ENCODE measurements around the gene UBXN4.
"Not testable (repeated sequence)": the region's sequence is repeated elsewhere in the genome, so short reads cannot be mapped to it uniquely, and the experiment has no call there.

Gene UBXN4

DNA sequence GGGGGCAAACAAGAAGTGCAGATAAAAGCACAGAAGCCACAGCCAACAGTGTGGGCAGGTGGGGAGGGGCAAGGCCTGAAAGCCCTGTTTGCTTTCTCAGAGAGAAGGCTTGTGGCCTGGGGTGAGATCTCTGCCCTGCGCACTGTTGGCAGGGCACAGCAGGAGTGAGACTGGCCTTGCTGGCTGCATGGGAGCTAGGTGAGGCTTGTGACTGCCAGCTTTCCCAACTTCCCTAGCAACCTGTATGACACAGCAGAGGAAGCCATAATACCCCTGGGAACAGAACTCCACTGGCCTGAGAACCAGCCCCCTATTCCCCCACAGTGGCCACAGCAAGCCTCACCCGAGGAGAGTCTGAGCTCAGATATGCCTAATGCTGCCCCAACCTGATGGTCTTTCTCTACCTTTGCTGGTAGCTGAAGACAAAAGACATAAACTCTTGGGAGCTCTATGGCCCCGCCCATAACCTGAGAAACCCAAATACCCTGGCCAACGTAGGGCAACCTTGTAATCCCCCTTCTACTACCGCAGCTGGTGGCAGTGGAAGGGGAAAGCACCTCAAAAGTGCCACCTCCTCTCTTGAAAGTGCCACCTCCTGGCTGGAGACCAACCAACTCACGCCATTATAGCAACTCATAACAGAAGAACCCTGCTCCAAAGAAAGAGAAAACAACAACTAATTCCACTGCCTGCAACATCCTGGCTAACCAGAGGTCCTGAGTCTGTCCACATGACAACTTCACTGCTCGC lies 50.9 kb downstream of the UBXN4 start:
- Histone ChIP-seq H3K79me2 (no peaks in the 10 kb centered on the region), H3K9me3 (ENCODE audit: control insufficient read depth, low read length) (no peaks in the 10 kb centered on the region), H3K9ac (no peak overlapping the region), H3K27ac (no peak overlapping the region), H3K4me2 (ENCODE audit: low read length) (no peak overlapping the region), H2AFZ (no peak overlapping the region), H3K36me3 (ENCODE audit: control insufficient read depth, insufficient read depth, low read length) (no peaks in the 10 kb centered on the region), H3K4me3 (ENCODE audit: low read depth, low read length) (no peak overlapping the region), H3K4me1 (peaks cover 4% of the 10 kb centered on the region), H3K27me3 (ENCODE audit: control insufficient read depth, insufficient read depth, low read length) (no peaks in the 10 kb centered on the region)
- TF ChIP-seq, protein P1, sequence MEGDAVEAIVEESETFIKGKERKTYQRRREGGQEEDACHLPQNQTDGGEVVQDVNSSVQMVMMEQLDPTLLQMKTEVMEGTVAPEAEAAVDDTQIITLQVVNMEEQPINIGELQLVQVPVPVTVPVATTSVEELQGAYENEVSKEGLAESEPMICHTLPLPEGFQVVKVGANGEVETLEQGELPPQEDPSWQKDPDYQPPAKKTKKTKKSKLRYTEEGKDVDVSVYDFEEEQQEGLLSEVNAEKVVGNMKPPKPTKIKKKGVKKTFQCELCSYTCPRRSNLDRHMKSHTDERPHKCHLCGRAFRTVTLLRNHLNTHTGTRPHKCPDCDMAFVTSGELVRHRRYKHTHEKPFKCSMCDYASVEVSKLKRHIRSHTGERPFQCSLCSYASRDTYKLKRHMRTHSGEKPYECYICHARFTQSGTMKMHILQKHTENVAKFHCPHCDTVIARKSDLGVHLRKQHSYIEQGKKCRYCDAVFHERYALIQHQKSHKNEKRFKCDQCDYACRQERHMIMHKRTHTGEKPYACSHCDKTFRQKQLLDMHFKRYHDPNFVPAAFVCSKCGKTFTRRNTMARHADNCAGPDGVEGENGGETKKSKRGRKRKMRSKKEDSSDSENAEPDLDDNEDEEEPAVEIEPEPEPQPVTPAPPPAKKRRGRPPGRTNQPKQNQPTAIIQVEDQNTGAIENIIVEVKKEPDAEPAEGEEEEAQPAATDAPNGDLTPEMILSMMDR (IDR thresholded peaks at IDR 0.05) = no peak

DNA sequence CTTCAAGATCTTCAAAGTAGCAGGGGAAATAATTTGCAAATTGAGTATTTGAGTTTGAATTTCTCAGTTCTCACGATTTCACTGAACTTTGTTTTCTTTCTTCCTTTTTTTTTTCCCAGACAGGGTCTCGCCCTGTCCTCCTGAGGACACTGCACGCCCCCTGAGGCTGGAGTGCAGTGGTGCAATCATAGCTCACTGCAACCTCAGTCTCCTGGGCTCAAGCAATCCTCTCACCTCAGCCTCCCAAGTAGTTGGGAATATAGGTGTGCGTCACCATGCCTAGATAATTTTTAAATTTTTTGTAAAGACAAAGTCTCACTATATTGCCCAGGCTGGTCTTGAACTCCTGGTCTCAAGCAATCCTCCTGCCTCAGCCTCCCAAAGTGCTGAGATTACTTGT lies 54.0 kb downstream of the UBXN4 start:
- not testable (repeated sequence) for H3K4me2 ChIP-seq (ENCODE audit: low read length); H3K79me2 ChIP-seq; H3K9me3 ChIP-seq (ENCODE audit: control insufficient read depth, low read length); H3K4me3 ChIP-seq (ENCODE audit: low read depth, low read length); H3K4me1 ChIP-seq; H2AFZ ChIP-seq; H3K36me3 ChIP-seq (ENCODE audit: control insufficient read depth, insufficient read depth, low read length); H3K9ac ChIP-seq; H3K27me3 ChIP-seq (ENCODE audit: control insufficient read depth, insufficient read depth, low read length); H3K27ac ChIP-seq

DNA sequence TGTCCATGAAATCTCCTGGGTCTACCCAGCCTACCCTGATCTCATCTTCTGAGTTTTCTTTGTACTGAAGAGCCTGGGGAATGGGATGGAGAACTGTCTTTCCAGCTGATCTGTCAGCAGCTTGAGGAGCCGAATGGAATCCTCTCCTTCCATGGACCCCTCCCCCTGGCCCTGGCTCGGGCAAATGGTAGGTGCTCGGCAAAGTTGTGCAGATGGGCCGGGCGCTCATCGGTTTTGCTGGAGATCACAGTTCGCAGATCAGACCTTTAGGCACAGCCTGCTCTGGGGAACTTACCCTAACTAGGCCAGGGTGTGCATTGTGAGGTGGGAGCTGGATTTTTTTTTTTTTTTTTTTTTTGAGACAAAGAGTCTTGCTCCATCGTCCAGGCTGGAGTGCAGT lies 55.0 kb downstream of the UBXN4 start:
- no peaks in the 10 kb centered on the region for H3K79me2 ChIP-seq
- no peaks in the 10 kb centered on the region for H3K9me3 ChIP-seq (ENCODE audit: control insufficient read depth, low read length)
- peaks cover under 1% of the 10 kb centered on the region for H3K4me1 ChIP-seq
- H2AFZ ChIP-seq = no peak overlapping the region
- H3K4me3 ChIP-seq (ENCODE audit: low read depth, low read length) = no peak overlapping the region
- no peak overlapping the region for H3K4me2 ChIP-seq (ENCODE audit: low read length)
- H3K27ac ChIP-seq = no peak overlapping the region
- H3K27me3 ChIP-seq (ENCODE audit: control insufficient read depth, insufficient read depth, low read length) = no peaks in the 10 kb centered on the region
- no peaks in the 10 kb centered on the region for H3K36me3 ChIP-seq (ENCODE audit: control insufficient read depth, insufficient read depth, low read length)
- TF ChIP-seq, protein P1 (IDR thresholded peaks at IDR 0.05) = no peak
- H3K9ac ChIP-seq = no peak overlapping the region

DNA sequence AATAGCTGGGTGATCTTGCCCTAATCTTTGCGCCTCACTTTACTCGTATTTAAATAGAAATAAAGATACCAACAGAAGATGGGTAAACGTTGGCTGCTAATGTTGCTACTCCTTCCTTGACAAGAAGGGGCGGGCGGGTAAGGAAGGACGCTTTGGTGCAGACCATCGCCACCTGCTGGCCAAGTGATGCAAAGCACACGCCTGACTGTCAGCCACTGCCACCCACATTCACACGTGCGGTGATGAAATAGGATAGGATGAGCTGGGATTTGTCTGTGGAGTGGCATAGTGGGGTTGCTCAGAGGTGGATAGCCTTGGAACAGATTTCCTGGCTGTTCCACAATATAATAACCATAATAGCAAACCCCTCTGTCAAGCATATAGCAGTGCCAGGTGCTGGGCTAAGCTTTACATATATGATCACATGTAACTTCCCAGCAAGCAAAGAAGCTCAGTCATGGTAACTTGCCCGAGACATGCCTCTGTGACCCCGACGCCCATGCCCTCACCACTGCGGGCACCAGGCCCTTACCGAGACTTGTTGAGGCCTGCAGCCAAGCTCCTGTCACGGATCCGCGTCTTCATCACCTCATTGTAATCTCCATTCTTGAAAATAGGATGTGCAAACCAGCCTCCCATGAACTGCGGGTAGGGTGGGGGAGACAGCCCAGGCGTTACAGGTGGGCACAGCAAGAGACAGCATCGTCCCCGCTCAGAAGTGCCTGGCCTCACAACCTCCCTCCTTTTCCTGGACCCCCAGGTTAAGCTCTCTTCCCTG lies 56.0 kb downstream of the UBXN4 start:
- Histone ChIP-seq H2AFZ (peak overlapping the region; percentile 9), H3K4me3 (ENCODE audit: low read depth, low read length) (no peak overlapping the region), H3K9ac (no peak overlapping the region), H3K4me1 (no peaks in the 10 kb centered on the region), H3K4me2 (ENCODE audit: low read length) (no peak overlapping the region), H3K9me3 (ENCODE audit: control insufficient read depth, low read length) (no peaks in the 10 kb centered on the region), H3K27ac (no peak overlapping the region), H3K79me2 (no peaks in the 10 kb centered on the region), H3K27me3 (ENCODE audit: control insufficient read depth, insufficient read depth, low read length) (no peaks in the 10 kb centered on the region), H3K36me3 (ENCODE audit: control insufficient read depth, insufficient read depth, low read length) (no peaks in the 10 kb centered on the region)
- TF ChIP-seq, protein P1 (IDR thresholded peaks at IDR 0.05) = peak; percentile 87

DNA sequence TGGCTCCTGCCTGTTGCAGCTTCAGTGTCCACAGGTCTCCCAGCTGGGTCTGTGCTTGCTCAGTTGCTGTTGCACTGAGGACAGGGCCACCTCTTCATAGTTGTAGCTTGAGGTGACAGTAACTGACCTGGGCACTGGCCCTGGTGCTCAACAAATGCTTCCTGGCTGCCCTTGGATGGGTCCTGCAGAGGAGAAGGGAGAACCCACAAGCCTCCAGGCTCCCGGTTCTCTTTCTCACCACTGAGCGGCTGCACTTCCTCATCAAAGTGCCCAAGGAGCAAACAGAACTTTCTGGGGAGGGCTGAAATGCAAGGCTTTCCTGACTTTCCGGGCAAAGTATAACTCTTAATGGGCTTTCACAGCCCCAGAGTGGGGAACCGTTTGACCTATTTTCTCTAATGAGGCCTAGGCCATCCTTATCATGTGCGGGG lies 56.6 kb downstream of the UBXN4 start:
- H3K9me3 ChIP-seq (ENCODE audit: control insufficient read depth, low read length) = no peaks in the 10 kb centered on the region
- no peak overlapping the region for H3K4me3 ChIP-seq (ENCODE audit: low read depth, low read length)
- H3K27me3 ChIP-seq (ENCODE audit: control insufficient read depth, insufficient read depth, low read length) = no peaks in the 10 kb centered on the region
- H3K9ac ChIP-seq = no peak overlapping the region
- no peak overlapping the region for H3K27ac ChIP-seq
- no peak overlapping the region for H2AFZ ChIP-seq
- H3K36me3 ChIP-seq (ENCODE audit: control insufficient read depth, insufficient read depth, low read length) = no peaks in the 10 kb centered on the region
- no peak overlapping the region for H3K4me2 ChIP-seq (ENCODE audit: low read length)
- H3K4me1 ChIP-seq = no peaks in the 10 kb centered on the region
- H3K79me2 ChIP-seq = no peaks in the 10 kb centered on the region
- TF ChIP-seq, protein P1 (IDR thresholded peaks at IDR 0.05) = no peak

All from parathyroid adenoma (tissue), 2 donors.